GM13977 (cell line): ENCODE results near the gene PIGQ.

Experiments used
- DNase-seq: peaks from one replicate; pipeline ENCODE4 v3.0.0; 2012; ENCODE audit warnings: low spot score
- in situ Hi-C: fragments of 300-500 bp; cut with MboI; formaldehyde crosslinking; loops from one replicate; pipeline ENCODE4 v1.12.0; 2022; ENCODE audit warnings: low sequenced_read_pairs, low pct_unique_long_range_greater_than_20kb, mixed read lengths, inconsistent platforms; ENCODE audit not compliant: unreplicated experiment
- TF ChIP-seq, protein P1 (sequence below): IDR thresholded peaks from 2 replicates; pipeline ENCODE4 v1.5.1; 2012; ENCODE audit warnings: mild to moderate bottlenecking, control low read depth; ENCODE audit not compliant: insufficient read depth; ENCODE audit errors: extremely low read depth, missing control alignments

Gene PIGQ

DNA sequence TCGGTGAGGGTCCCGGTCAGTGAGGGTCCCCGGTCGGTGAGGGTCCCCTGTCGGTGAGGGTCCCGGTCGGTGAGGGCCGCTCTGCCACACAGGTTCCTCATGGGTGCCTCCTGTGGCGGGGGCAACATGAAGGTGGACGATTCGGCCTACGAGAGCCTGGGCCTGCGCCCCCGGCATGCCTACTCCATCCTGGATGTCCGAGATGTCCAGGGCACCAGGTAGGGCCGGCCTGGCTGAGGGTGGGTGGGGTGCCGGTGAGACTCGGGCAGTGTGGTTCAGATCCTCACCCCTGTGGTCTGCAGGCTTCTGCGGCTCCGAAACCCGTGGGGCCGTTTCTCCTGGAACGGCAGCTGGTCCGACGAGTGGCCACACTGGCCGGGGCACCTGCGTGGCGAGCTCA is 18.6 kb upstream of the PIGQ start:
- in situ Hi-C loops: no loop called here

GRCh38 chr16:552171-552570 is 17.6 kb upstream of the PIGQ start:
- in situ Hi-C loops: no loop called here
- DNase-seq: no peak
- TF ChIP-seq, protein P1, sequence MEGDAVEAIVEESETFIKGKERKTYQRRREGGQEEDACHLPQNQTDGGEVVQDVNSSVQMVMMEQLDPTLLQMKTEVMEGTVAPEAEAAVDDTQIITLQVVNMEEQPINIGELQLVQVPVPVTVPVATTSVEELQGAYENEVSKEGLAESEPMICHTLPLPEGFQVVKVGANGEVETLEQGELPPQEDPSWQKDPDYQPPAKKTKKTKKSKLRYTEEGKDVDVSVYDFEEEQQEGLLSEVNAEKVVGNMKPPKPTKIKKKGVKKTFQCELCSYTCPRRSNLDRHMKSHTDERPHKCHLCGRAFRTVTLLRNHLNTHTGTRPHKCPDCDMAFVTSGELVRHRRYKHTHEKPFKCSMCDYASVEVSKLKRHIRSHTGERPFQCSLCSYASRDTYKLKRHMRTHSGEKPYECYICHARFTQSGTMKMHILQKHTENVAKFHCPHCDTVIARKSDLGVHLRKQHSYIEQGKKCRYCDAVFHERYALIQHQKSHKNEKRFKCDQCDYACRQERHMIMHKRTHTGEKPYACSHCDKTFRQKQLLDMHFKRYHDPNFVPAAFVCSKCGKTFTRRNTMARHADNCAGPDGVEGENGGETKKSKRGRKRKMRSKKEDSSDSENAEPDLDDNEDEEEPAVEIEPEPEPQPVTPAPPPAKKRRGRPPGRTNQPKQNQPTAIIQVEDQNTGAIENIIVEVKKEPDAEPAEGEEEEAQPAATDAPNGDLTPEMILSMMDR: no peak

More for the DNA sequence above, 18.6 kb upstream of the PIGQ start:
- DNase-seq: no peak
- TF ChIP-seq, protein P1: no peak

DNA sequence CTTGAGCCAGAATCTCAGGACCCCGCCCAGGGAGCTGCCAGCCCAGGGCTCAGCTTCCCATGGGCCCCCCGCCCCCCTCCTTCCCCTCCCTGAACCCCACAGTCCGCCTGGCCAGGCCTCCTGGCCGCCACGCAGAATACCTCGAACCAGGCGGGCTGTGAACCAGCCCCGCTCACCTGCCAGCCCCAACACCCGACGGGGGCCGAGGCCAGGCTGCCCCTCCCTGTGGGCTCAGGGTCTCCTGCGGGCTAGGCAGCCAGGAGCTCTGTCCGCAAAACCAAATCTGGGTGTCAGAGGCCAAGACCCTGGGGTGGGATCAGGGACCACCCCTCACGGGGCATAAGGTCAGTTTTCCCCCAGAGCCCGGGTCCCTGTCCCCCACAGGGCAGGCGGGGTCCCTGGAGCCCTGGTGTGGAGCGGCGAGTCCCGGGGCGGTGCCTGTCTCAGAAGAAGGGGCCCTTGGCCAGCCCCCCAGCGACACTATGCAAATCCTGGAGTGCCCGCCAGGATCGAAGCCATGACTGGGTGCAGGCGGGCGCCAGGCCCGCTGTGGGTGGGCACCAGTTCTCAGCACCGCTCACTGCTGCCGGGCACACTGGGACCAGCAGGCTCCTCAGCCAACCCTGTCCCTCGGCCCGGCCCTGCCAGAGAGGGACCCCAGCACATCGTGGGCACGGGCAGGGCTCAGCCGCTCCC is 16.0 kb upstream of the PIGQ start:
- DNase-seq: no peak
- in situ Hi-C loops: no loop called here
- TF ChIP-seq, protein P1: no peak

DNA sequence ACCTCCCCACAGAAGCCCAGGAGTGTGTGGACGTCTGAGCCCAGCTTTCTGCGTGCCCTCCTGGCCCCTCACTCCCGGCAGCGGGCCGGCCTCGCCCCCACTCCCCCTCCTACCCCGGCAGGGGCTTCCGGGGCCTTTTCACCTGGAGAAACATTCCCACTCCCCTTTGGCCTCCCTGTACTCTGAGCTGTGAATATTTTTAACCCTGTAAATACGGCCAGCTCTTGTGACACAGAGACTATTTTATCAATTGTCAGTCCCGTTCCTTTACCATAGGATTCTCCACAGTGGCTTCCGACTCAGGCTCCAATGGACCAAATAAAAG is 15.5 kb upstream of the PIGQ start:
- in situ Hi-C loops: no loop called here
- TF ChIP-seq, protein P1: no peak
- no peak for DNase-seq

DNA sequence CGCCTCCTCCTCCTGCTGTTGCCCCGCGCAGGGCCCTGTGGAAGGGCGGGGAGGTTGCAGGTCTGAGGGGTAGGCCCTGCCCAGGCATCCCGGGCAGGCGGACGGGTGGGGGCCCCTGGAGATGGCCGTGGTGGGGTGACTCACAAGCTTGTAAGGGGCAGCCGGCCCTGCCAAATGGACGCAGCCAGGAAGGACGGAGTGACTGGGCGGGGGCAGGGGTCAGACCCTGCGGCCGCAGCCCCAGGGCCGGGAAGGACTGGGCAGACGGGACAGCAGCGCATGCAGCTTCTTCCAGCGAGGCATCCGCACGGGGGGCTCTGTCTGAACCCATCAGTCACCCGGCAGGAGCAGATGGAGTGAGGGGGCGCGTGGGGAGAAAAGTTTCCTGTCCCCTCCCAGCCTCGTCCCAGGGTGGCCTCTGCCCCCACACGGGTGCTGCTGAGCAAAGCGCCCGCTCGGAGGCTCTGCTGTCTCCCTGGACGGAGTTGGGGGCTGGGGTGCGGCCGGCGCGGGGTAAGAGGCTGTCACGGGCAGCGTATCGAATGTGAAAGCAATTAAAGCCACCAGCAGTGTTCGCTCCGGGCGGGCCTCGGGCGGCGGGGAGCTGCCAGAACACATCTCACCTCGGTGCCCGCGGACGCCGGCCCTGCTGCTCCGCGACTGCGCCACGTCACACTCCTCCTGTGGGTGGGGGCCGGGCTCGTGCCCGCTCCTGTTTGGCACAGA is 15.0 kb upstream of the PIGQ start:
- TF ChIP-seq, protein P1: no peak
- DNase-seq: no peak
- in situ Hi-C loops: no loop called here

DNA sequence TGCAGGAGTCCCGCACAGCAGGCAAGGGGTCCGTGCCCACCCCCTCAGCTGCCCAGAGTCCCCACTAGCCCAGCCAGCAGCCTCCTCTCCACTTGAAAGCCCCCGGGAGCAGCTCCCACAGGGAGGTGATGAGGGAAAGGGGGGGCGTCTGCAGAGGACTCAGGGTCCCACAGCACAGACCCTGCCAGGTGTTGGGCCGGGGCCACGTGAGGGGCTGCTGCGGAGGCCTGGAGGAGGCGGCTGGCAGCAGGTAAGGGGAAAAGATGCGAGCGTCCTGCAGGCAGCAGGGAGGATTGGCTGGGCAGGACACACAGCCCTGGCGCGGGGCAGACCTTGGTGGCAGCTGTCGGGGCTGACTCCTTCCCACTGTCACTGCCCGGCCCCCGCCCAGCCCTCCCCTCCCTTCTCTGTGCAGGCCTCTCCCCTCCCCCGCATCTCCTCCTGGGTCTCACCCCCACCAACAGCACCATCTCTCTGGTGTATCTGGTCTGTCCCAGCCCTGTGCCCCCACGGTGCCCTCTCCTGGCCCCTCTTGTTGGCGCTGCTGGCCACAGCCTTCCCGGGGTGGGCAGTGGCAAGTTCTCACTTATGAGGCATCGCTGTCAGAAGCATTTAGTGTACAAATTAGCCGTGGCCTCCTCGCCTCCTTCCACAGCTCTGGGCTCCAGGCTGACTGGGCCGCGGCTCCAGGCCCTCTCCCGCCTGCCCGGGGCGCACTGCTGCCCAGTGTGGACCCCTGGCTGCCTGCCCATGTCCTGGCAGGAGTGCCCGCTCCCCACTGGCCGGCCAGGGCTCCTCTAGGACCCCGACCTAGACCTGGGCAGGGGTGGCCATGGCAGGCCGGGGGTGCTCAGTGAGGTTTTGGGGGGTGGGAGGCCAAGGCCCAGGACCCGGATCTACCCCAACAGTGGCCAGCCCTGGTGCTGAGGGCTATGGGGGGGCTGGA is 14.0 kb upstream of the PIGQ start:
- TF ChIP-seq, protein P1: no peak
- in situ Hi-C loops: no loop called here
- no peak for DNase-seq
